Measurements from ENCODE around the gene WDR45B. TPM values are rescaled to one million over a fixed set of nuclear protein-coding genes. Genes with fewer than 3 reads are reported as not detected.

The WDR45B gene
- total RNA-seq, 2 donors from 2014 or later: 50.0 to 55.7 TPM

GRCh38 chr17:82616021-82616711, 32.1 kb downstream of the WDR45B start:
- DNase-seq (ENCODE audit: low spot score): no peak
- no peak for TF ChIP-seq CTCF (IDR thresholded peaks at IDR 0.05)
- Histone ChIP-seq H3K4me1 (ENCODE audit: control insufficient read depth in 1 of 2, low read depth in 2 of 2) (no peaks in the 10 kb centered on the region), H3K27ac (no peak overlapping the region), H3K4me3 (no peak overlapping the region), H3K27me3 (replicated peaks; ENCODE audit: insufficient read depth) (no peaks in the 10 kb centered on the region), H3K9me3 (no peaks in the 10 kb centered on the region), H3K36me3 (peaks cover 48% of the 10 kb centered on the region)
- ATAC-seq (ENCODE audit: insufficient number of reproducible peaks, low FRiP score, low read depth): no peak

- no peak overlapping the region for H3K27ac ChIP-seq
- no peak for TF ChIP-seq CTCF (IDR thresholded peaks at IDR 0.05)
- H3K4me1 ChIP-seq (ENCODE audit: control insufficient read depth in 1 of 2, low read depth in 2 of 2): no peaks in the 10 kb centered on the region
- no peak overlapping the region for H3K4me3 ChIP-seq
- no peaks in the 10 kb centered on the region for H3K27me3 ChIP-seq (replicated peaks; ENCODE audit: insufficient read depth)
- peaks cover 47% of the 10 kb centered on the region for H3K36me3 ChIP-seq
- DNase-seq (ENCODE audit: low spot score) (no peak), ATAC-seq (ENCODE audit: insufficient number of reproducible peaks, low FRiP score, low read depth) (no peak)
- no peaks in the 10 kb centered on the region for H3K9me3 ChIP-seq
These were observed 32.9 kb downstream of the WDR45B start for GRCh38 chr17:82615084-82616020.

GRCh38 chr17:82614095-82614631, 34.1 kb downstream of the WDR45B start:
- Histone ChIP-seq H3K36me3 (peaks cover 37% of the 10 kb centered on the region), H3K27me3 (replicated peaks; ENCODE audit: insufficient read depth) (no peaks in the 10 kb centered on the region), H3K9me3 (no peaks in the 10 kb centered on the region), H3K4me1 (ENCODE audit: control insufficient read depth in 1 of 2, low read depth in 2 of 2) (no peaks in the 10 kb centered on the region), H3K4me3 (no peak overlapping the region), H3K27ac (no peak overlapping the region)
- no peak for ATAC-seq (ENCODE audit: insufficient number of reproducible peaks, low FRiP score, low read depth)
- DNase-seq (ENCODE audit: low spot score): no peak
- TF ChIP-seq CTCF (IDR thresholded peaks at IDR 0.05): no peak

- H3K36me3 ChIP-seq: peaks cover 31% of the 10 kb centered on the region
- TF ChIP-seq CTCF (IDR thresholded peaks at IDR 0.05): no peak
- H3K27ac ChIP-seq: no peak overlapping the region
- ATAC-seq (ENCODE audit: insufficient number of reproducible peaks, low FRiP score, low read depth) (no peak), DNase-seq (ENCODE audit: low spot score) (no peak)
- H3K9me3 ChIP-seq: no peaks in the 10 kb centered on the region
- H3K4me3 ChIP-seq: no peak overlapping the region
- no peaks in the 10 kb centered on the region for H3K27me3 ChIP-seq (replicated peaks; ENCODE audit: insufficient read depth)
- no peaks in the 10 kb centered on the region for H3K4me1 ChIP-seq (ENCODE audit: control insufficient read depth in 1 of 2, low read depth in 2 of 2)
These were observed 34.8 kb downstream of the WDR45B start for GRCh38 chr17:82613283-82614094.
